Activated naive CD8-positive, alpha-beta T cell treated with anti-CD3 and anti-CD28 coated beads, Interleukin-2, amount 10 ng/mL, durations not matched to agents 7 days and 5 days (primary cell): Measurements from ENCODE around the gene SIAH2. TPM values are rescaled to one million over a fixed set of nuclear protein-coding genes. Genes with fewer than 3 reads are reported as not detected.

Source experiments
- ATAC-seq: fragments of 150-1000 bp; cut with Tn5 transposase; one replicate; pipeline ENCODE4 v1.10.0; 2021; ENCODE audit warnings: low read depth, moderate library complexity
- POLR2A ChIA-PET: fragments of 350-600 bp; sonication (Branson Sonifier 250); formaldehyde crosslinking; loops from one replicate; lab custom pipeline; 2021; ENCODE audit warnings: antibody characterized with exemption; lab: Charles Lee
- DNase-seq: peaks from one replicate; pipeline ENCODE4 v3.0.0; 2021
- H3K27ac Mint-ChIP-seq: one replicate; pipeline ENCODE4 v1.8.0; 2022; ENCODE audit warnings: mild to moderate bottlenecking, mixed read lengths
- H3K27me3 Mint-ChIP-seq: one replicate; pipeline ENCODE4 v1.8.0; 2022; ENCODE audit warnings: mild to moderate bottlenecking, moderate library complexity, mixed read lengths
- H3K36me3 Mint-ChIP-seq: one replicate; pipeline ENCODE4 v1.8.0; 2021; ENCODE audit warnings: mild to moderate bottlenecking, mixed read lengths
- H3K4me1 Mint-ChIP-seq: one replicate; pipeline ENCODE4 v1.8.0; 2021; ENCODE audit warnings: mixed read lengths
- H3K4me3 Mint-ChIP-seq: one replicate; pipeline ENCODE4 v1.8.0; 2022; ENCODE audit warnings: mild to moderate bottlenecking, moderate library complexity, mixed read lengths
- H3K9me3 Mint-ChIP-seq: one replicate; pipeline ENCODE4 v1.8.0; 2021; ENCODE audit warnings: mixed read lengths
- total RNA-seq, 2 experiments: library from RNA; stranded (reverse); gene quantifications; one replicate each; pipeline ENCODE4 v1.2.3, GENCODE V29; 2021

Gene SIAH2
- total RNA-seq, 2 experiments from 2014 or later, result 28.3 TPM

DNA sequence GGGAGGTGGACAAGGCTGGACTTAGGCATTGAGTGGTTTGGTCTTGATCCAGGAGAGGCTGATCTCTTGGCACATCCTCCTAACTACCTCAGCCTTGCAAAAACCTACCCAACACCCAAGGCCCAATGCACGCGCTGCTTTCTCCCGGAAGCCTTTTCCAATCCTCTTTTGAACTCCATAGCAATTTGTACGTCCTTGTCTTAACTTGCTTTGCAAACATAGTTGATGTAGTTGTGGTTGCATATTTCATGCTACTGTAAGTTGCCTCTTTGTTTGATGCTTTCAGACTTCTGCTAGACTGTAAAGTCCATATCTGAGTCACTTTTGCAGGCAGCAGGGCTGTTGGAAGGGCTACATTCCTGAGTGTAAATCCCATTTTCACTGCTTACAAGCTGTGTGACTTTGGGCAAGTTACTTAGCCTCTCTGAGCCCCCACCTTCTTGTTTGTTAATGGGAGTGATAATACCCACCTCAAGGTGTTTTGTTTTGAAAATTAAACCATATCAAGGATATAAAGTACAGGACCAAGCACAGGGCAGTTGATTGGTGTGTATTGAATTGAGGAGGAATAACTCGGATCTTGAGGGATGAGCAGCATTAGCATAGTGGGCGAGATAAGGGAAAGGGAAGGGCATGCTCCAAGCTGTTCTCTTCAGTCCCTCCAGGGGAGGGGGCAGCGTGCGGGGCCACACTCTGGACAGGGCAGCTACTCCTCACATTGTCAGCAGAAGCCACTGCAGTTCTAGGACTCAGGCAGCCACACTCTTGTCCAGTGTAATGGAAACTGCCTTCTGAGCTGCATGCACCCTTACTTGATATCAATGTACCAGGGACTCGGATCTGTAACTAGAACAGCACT lies 28.8 kb downstream of the SIAH2 start:
- POLR2A ChIA-PET, result interaction anchor here (1.2 kb wide), 1 partner anchor 30 kb away, joined by 3 read pairs; no protein-coding TSS in a partner anchor
- Mint-ChIP-seq H3K9me3 (no peaks in the 10 kb centered on the region), H3K27ac (no peak overlapping the region), H3K4me1 (peaks cover 13% of the 10 kb centered on the region), H3K27me3 (no peaks in the 10 kb centered on the region), H3K36me3 (peaks cover 14% of the 10 kb centered on the region), H3K4me3 (no peak overlapping the region)
- DNase-seq, result no peak
- ATAC-seq, result no peak

DNA sequence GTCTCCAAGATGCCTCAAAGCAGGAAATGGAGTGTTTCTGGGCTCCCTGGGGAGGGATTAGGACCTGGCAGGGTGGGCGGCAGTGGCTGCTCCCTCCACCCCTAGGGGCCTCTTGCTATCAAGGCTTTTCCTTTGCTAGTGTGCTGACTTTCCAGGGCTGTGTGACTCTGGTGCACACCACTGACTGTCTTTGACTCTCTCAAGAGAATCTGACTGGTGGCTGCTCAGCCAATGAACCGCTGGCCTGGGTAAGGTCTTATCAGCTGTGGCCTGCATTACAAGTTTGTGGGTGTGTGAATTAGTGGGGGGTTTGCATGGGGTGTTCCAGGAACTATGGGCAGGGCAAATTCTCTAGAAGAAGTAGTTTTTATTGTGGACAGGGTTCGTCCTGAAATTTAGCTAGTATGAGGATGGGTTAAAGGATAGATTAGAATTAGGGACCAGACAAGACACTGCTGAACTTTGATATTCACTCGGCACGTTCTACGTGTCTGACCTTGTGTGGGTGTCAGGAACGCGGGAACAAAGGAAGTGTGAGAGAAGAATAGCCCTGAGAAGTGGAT lies 29.5 kb downstream of the SIAH2 start:
- ATAC-seq, result no peak
- no peaks in the 10 kb centered on the region for H3K27me3 Mint-ChIP-seq
- peaks cover 12% of the 10 kb centered on the region for H3K4me1 Mint-ChIP-seq
- POLR2A ChIA-PET, result interaction anchor here (1.2 kb wide), 1 partner anchor 31 kb away, joined by 3 read pairs; no protein-coding TSS in a partner anchor
- H3K27ac Mint-ChIP-seq, result no peak overlapping the region
- H3K4me3 Mint-ChIP-seq, result no peak overlapping the region
- H3K36me3 Mint-ChIP-seq, result peaks cover 14% of the 10 kb centered on the region
- no peak for DNase-seq
- no peaks in the 10 kb centered on the region for H3K9me3 Mint-ChIP-seq

DNA sequence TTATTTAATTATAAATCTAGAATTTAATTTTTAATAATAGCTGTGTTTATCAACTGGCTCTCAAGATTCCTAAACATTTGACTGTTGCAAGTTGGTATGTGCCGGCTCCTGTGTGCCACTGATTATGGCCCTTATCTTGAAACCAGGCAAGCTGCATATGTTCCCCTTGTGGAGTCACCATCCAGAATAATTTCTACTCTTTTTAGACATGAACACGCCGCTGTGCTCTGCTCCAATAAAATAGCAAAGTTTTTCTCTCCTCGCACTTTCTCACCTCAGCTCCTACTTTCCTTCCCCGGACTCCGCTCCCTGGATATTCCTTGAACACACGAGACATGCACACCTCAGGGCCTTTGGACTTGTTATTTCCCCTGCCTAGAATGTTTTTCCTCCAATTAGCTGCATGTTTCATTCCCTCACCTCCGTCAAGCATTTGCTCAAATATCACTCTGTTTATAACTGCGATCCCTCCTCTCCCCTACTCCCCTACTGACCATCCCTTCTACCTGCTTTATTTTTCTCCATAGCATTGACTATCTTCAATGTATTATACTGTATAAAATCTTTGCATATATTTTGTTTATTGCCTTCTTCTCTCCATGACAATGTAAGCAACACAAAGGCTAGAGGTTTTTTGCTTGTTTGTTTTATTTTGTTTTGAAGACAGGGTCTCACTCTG lies 33.1 kb downstream of the SIAH2 start:
- Mint-ChIP-seq H3K4me1 (peaks cover 6% of the 10 kb centered on the region), H3K27me3 (no peaks in the 10 kb centered on the region), H3K4me3 (no peak overlapping the region), H3K36me3 (peaks cover 3% of the 10 kb centered on the region), H3K9me3 (no peaks in the 10 kb centered on the region), H3K27ac (no peak overlapping the region)
- POLR2A ChIA-PET, result interaction anchor here (1.7 kb wide), 1 partner anchor 34 kb away, joined by 5 read pairs; the partner anchor contains the start of gene SIAH2
- DNase-seq (no peak), ATAC-seq (no peak)

- peaks cover 8% of the 10 kb centered on the region for H3K4me1 Mint-ChIP-seq
- no peak overlapping the region for H3K4me3 Mint-ChIP-seq
- ATAC-seq (no peak), DNase-seq (no peak)
- H3K27me3 Mint-ChIP-seq, result no peaks in the 10 kb centered on the region
- no peak overlapping the region for H3K27ac Mint-ChIP-seq
- H3K9me3 Mint-ChIP-seq, result no peaks in the 10 kb centered on the region
- H3K36me3 Mint-ChIP-seq, result no peaks in the 10 kb centered on the region
- POLR2A ChIA-PET, result no interaction called here
Observed at GRCh38 chr3:150727653-150728502, 35.1 kb downstream of the SIAH2 start.

DNA sequence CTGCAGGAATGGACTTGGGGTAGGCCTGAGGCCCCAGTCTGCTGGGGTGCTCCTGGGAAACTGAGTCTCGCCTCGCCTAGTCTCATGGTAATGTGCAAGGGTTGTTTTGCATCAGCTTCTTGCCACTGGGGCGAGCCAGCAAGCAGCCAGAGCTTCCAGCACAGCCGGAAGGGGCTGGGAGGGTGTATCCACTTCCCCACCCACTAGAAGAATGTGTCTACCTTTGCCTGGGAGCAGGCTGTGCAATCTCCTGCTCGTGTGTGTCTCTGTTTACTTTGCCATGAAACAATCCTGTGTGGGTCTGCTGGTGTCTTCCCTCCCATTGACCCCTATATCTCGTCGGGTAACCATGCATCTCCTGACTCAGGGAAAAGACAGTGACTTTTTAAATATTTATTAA lies 37.4 kb downstream of the SIAH2 start:
- Mint-ChIP-seq H3K9me3 (no peaks in the 10 kb centered on the region), H3K27ac (no peak overlapping the region), H3K4me3 (no peak overlapping the region), H3K4me1 (peaks cover 14% of the 10 kb centered on the region), H3K27me3 (no peaks in the 10 kb centered on the region), H3K36me3 (no peaks in the 10 kb centered on the region)
- POLR2A ChIA-PET, result no interaction called here
- no peak for DNase-seq
- ATAC-seq, result no peak

GRCh38 chr3:150723946-150724345 lies 39.0 kb downstream of the SIAH2 start:
- H3K27ac Mint-ChIP-seq, result no peak overlapping the region
- H3K4me3 Mint-ChIP-seq, result no peak overlapping the region
- H3K9me3 Mint-ChIP-seq, result no peaks in the 10 kb centered on the region
- peaks cover 14% of the 10 kb centered on the region for H3K4me1 Mint-ChIP-seq
- no peaks in the 10 kb centered on the region for H3K27me3 Mint-ChIP-seq
- DNase-seq, result no peak
- H3K36me3 Mint-ChIP-seq, result no peaks in the 10 kb centered on the region
- POLR2A ChIA-PET, result interaction anchor here (0.6 to 1.9 kb wide), 2 partner anchors 39 to 543 kb away, joined by 3 to 19 read pairs; partner anchors contain the start of gene SIAH2
- ATAC-seq, result peak; percentile 21

DNA sequence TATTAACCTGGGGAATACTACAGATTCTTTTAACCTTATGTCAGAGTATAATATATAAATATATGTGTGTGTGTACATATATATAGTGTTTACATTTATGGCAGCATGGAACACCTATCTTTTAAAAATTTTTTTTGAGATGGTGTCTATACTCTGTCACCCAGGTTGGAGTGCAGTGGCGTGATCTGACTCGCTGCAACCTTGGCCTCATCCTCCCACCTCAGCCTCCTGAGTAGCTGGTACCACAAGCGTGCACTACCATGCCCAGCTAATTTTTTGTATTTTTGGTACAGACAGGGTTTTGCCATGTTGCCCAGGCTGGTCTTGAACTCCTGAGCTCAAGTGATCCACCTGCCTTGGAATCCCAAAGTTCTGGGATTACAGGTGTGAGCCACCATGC lies 40.7 kb downstream of the SIAH2 start:
- POLR2A ChIA-PET, result interaction anchor here (2.5 kb wide), 1 partner anchor 40 kb away, joined by 13 read pairs; the partner anchor contains the start of gene SIAH2

DNA sequence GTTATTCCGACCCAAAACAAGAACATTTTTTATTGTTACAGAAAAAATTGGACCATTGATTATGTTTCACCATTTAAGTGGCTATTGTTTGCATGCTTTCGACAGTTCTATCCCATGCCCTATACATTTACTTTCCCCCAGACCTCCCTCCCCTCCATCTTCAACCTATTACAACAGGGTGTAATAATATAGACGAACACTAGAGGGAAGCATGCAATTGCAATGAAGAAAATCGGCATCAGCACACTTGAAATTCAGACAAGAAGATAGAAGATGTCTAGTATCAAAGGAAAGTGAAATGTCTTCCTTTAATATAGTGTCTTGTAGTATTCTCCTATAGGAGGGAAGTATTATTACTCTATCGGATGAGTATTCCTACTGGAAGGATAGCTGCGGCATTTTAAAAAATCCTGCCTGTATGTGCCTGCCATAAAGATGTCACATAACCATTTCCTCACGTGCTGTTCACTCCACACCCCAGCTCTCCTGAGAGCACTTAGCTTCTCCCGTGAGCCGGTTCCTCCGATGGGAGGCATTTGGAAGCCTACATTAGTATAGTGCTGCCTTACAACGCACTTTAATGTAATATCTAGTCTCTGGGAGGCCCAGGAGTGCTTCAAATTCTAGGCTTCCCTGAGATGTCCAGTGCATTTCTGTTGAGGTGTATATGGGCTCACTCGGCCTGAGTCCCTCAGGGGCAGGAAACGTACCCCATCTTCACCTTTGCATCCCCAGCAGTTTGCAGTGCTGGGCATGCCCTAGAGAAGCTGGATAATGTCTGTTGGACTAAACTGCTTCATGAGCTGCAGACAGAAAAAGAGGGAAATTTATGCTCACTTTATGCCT lies 41.5 kb downstream of the SIAH2 start:
- Mint-ChIP-seq H3K9me3 (no peaks in the 10 kb centered on the region), H3K4me3 (no peak overlapping the region), H3K4me1 (peaks cover 12% of the 10 kb centered on the region), H3K27ac (no peak overlapping the region), H3K36me3 (no peaks in the 10 kb centered on the region), H3K27me3 (no peaks in the 10 kb centered on the region)
- ATAC-seq (peak; percentile 79), DNase-seq (no peak)
- POLR2A ChIA-PET, result interaction anchor here (2.5 kb wide), 1 partner anchor 41 kb away, joined by 13 read pairs; the partner anchor contains the start of gene SIAH2

More for the DNA sequence above, 40.7 kb downstream of the SIAH2 start:
- Mint-ChIP-seq H3K27ac (no peak overlapping the region), H3K4me1 (peaks cover 14% of the 10 kb centered on the region), H3K27me3 (no peaks in the 10 kb centered on the region), H3K9me3 (no peaks in the 10 kb centered on the region), H3K4me3 (no peak overlapping the region), H3K36me3 (no peaks in the 10 kb centered on the region)
- DNase-seq (no peak), ATAC-seq (no peak)

GRCh38 chr3:150720444-150720843 lies 42.5 kb downstream of the SIAH2 start:
- no peaks in the 10 kb centered on the region for H3K27me3 Mint-ChIP-seq
- H3K36me3 Mint-ChIP-seq, result no peaks in the 10 kb centered on the region
- H3K9me3 Mint-ChIP-seq, result no peaks in the 10 kb centered on the region
- no peak overlapping the region for H3K27ac Mint-ChIP-seq
- no peak overlapping the region for H3K4me3 Mint-ChIP-seq
- DNase-seq (no peak), ATAC-seq (no peak)
- peaks cover 11% of the 10 kb centered on the region for H3K4me1 Mint-ChIP-seq
- POLR2A ChIA-PET, result interaction anchor here (2.5 kb wide), 1 partner anchor 42 kb away, joined by 13 read pairs; the partner anchor contains the start of gene SIAH2

DNA sequence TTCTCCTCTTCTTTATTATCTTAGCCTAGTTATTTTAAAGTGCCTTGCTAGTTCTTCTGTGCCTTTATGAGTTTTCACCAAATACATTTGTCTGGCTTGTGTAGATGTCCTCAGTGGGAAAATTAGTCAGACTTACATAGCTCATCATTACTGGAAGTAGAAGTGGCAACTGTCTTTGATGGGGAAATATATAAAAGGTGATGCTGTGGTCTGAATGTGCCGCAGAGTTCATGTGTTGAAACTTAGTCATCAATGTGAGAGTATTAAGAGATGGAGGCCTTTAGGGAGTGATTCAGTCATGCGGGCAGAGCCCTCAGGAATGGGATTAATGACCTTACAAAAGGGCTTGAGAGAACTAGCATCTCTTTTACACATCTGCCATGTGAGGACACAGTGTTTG lies 52.9 kb downstream of the SIAH2 start:
- peaks cover 2% of the 10 kb centered on the region for H3K27me3 Mint-ChIP-seq
- peaks cover 43% of the 10 kb centered on the region for H3K36me3 Mint-ChIP-seq
- no peak overlapping the region for H3K27ac Mint-ChIP-seq
- H3K4me1 Mint-ChIP-seq, result peaks cover 5% of the 10 kb centered on the region
- POLR2A ChIA-PET, result no interaction called here
- ATAC-seq (no peak), DNase-seq (no peak)
- no peak overlapping the region for H3K4me3 Mint-ChIP-seq
- H3K9me3 Mint-ChIP-seq, result peaks cover 9% of the 10 kb centered on the region

GRCh38 chr3:150703756-150704344 lies 59.1 kb downstream of the SIAH2 start, which contains the start of gene ERICH6:
Gene ERICH6 (minus strand): TSS chr3:150703920. CDS start chr3:150703898, 22 bp downstream.
- DNase-seq, result peak; percentile 89
- peak within 1 kb of the TSS; percentile 92 for H3K4me3 Mint-ChIP-seq
- peak; percentile 89 for ATAC-seq
- peaks cover 16% of the 10 kb centered on the region for H3K36me3 Mint-ChIP-seq
- POLR2A ChIA-PET, result interaction anchor here (0.6 to 3.6 kb wide), 14 partner anchors 8 to 1497 kb away, joined by 3 to 63 read pairs (median 4); partner anchors contain the start of genes EIF2A, SELENOT, SERP1 and SIAH2
- peak within 1 kb of the TSS; percentile 95 for H3K27ac Mint-ChIP-seq
- peaks cover 5% of the 10 kb centered on the region for H3K9me3 Mint-ChIP-seq
- peaks cover 18% of the 10 kb centered on the region for H3K27me3 Mint-ChIP-seq
- peaks cover 21% of the 10 kb centered on the region for H3K4me1 Mint-ChIP-seq
